ENCODE results near the gene LPAR3. TPM values are rescaled to one million over a fixed set of nuclear protein-coding genes. Genes with fewer than 3 reads are reported as not detected.

The LPAR3 gene
- total and polyA plus RNA-seq, 2 donors (not counting 1 experiment from before 2014, with no cell fraction given) = not detected

GRCh38 chr1:84916897-84917296 lies 23.9 kb upstream of the LPAR3 start:
- ATAC-seq (ENCODE audit: low read depth) (no peak), DNase-seq (no peak)
- Histone ChIP-seq H3K4me2 (replicated peaks; ENCODE audit: low read depth, low read length, poor library complexity, severe bottlenecking) (no peak overlapping the region), H3K27me3 (replicated peaks in 1 of 4; ENCODE audit: control extremely low read depth in 1 of 4, control insufficient read depth in 3 of 4, insufficient read depth in 4 of 4, low read length in 3 of 4) (peaks cover 0 to 3% (median 0%) of the 10 kb centered on the region in 4 experiments), H3K36me3 (replicated peaks in 1 of 2; ENCODE audit: control extremely low read depth in 1 of 2, control insufficient read depth in 1 of 2, extremely low read depth in 1 of 2, insufficient read depth in 2 of 2, low read length in 1 of 2) (no peaks in the 10 kb centered on the region), H3K9ac (ENCODE audit: low read length) (no peak overlapping the region), H3K27ac (ENCODE audit: low read length in 2 of 2) (no peak overlapping the region), H4K20me1 (ENCODE audit: control insufficient read depth, insufficient read depth, low read length, poor library complexity, severe bottlenecking) (no peaks in the 10 kb centered on the region), H3K79me2 (ENCODE audit: control insufficient read depth, insufficient read depth, low read length) (no peaks in the 10 kb centered on the region), H3K4me1 (ENCODE audit: control insufficient read depth in 2 of 2, insufficient read depth in 2 of 2, low read length in 2 of 2) (no peaks in the 10 kb centered on the region), H3K9me3 (ENCODE audit: control extremely low read depth in 1 of 3, control insufficient read depth in 2 of 3, insufficient read depth in 1 of 3, low read length in 2 of 3) (no peaks in the 10 kb centered on the region), H3K4me3 (ENCODE audit: control extremely low read depth in 1 of 5, extremely low read depth in 1 of 5, insufficient read depth in 1 of 5, low read depth in 2 of 5, low read length in 4 of 5) (no peak overlapping the region), H2AFZ (ENCODE audit: insufficient read depth, low read depth, low read length, poor library complexity, severe bottlenecking) (no peak overlapping the region)
- 86% methylated on average over 2 of the region's 4 CpGs for WGBS (ENCODE audit: insufficient coverage)
- POLR2A ChIA-PET = no interaction called here
- no peaks in the 10 kb centered on the region for H3K9me3 Mint-ChIP-seq (ENCODE audit: insufficient read depth)
- H3K27ac Mint-ChIP-seq = no peak overlapping the region
- intact Hi-C loops (cut with micrococcal nuclease) = no loop called here
- H3K4me1 Mint-ChIP-seq = no peaks in the 10 kb centered on the region
- no peak for TF ChIP-seq CTCF (IDR thresholded peaks at IDR 0.05)
- TF ChIP-seq EZH2 (IDR thresholded peaks at IDR 0.05; ENCODE audit: borderline replicate concordance, insufficient read depth, low read depth, low read length, poor library complexity, severe bottlenecking) = no peak
- no peak overlapping the region for H3K4me3 Mint-ChIP-seq
- peaks cover 19% of the 10 kb centered on the region for H3K27me3 Mint-ChIP-seq
- CTCF ChIA-PET = no interaction called here

GRCh38 chr1:84913555-84913892 lies 20.5 kb upstream of the LPAR3 start:
- H3K4me3 ChIP-seq (ENCODE audit: control extremely low read depth in 1 of 5, extremely low read depth in 1 of 5, insufficient read depth in 1 of 5, low read depth in 2 of 5, low read length in 4 of 5) = no peak overlapping the region
- no peak overlapping the region for H2AFZ ChIP-seq (ENCODE audit: insufficient read depth, low read depth, low read length, poor library complexity, severe bottlenecking)
- no peak overlapping the region for H3K9ac ChIP-seq (ENCODE audit: low read length)
- H3K4me2 ChIP-seq (replicated peaks; ENCODE audit: low read depth, low read length, poor library complexity, severe bottlenecking) = no peak overlapping the region
- Mint-ChIP-seq H3K4me3 (no peak overlapping the region), H3K4me1 (no peaks in the 10 kb centered on the region), H3K27ac (no peak overlapping the region), H3K27me3 (peaks cover 20% of the 10 kb centered on the region), H3K9me3 (ENCODE audit: insufficient read depth) (peaks cover 7% of the 10 kb centered on the region)
- H3K79me2 ChIP-seq (ENCODE audit: control insufficient read depth, insufficient read depth, low read length) = no peaks in the 10 kb centered on the region
- POLR2A ChIA-PET = no interaction called here
- intact Hi-C loops (cut with micrococcal nuclease) = no loop called here
- CTCF ChIA-PET = interaction anchor here (0.5 kb wide), 1 partner anchor 364 kb away, joined by 5 read pairs; no protein-coding TSS in a partner anchor
- no peak for ATAC-seq (ENCODE audit: low read depth)
- H3K36me3 ChIP-seq (replicated peaks in 1 of 2; ENCODE audit: control extremely low read depth in 1 of 2, control insufficient read depth in 1 of 2, extremely low read depth in 1 of 2, insufficient read depth in 2 of 2, low read length in 1 of 2) = no peaks in the 10 kb centered on the region
- TF ChIP-seq CTCF (IDR thresholded peaks at IDR 0.05) = no peak
- H3K9me3 ChIP-seq (ENCODE audit: control extremely low read depth in 1 of 3, control insufficient read depth in 2 of 3, insufficient read depth in 1 of 3, low read length in 2 of 3) = no peaks in the 10 kb centered on the region
- no peaks in the 10 kb centered on the region for H3K27me3 ChIP-seq (replicated peaks in 1 of 4; ENCODE audit: control extremely low read depth in 1 of 4, control insufficient read depth in 3 of 4, insufficient read depth in 4 of 4, low read length in 3 of 4)
- 80% methylated on average over 1 of the region's 4 CpGs for WGBS (ENCODE audit: insufficient coverage)
- H3K4me1 ChIP-seq (ENCODE audit: control insufficient read depth in 2 of 2, insufficient read depth in 2 of 2, low read length in 2 of 2) = no peaks in the 10 kb centered on the region
- H3K27ac ChIP-seq (ENCODE audit: low read length in 2 of 2) = no peak overlapping the region
- DNase-seq = no peak
- no peaks in the 10 kb centered on the region for H4K20me1 ChIP-seq (ENCODE audit: control insufficient read depth, insufficient read depth, low read length, poor library complexity, severe bottlenecking)

Measured in B cell (primary cell).